H1 (cell line): Measurements from ENCODE around the gene CPA1. TPM values are rescaled to one million over a fixed set of nuclear protein-coding genes. Genes with fewer than 3 reads are reported as not detected.

ENCODE experiments used
- CHD7 ChIP-seq: fragments of 300-600 bp; sonication (generic); IDR thresholded peaks from 2 replicates; pipeline ENCODE4 v1.7.1; 2012; ENCODE audit warnings: low read length, moderate library complexity, mild to moderate bottlenecking, inconsistent platforms; ENCODE audit not compliant: insufficient replicate concordance
- GTF2F1 ChIP-seq: IDR thresholded peaks from 2 replicates; pipeline ENCODE4 v1.6.1; 2012; ENCODE audit warnings: low read depth, low read length, improper control_type of control experiment, borderline replicate concordance
- MAX ChIP-seq: IDR thresholded peaks from 2 replicates; pipeline ENCODE4 v1.6.1; 2012; ENCODE audit warnings: inconsistent platforms
- RAD21 ChIP-seq, 2 experiments: IDR thresholded peaks in 1 of 2; conservative IDR thresholded peaks in 1 of 2; 2 replicates each; pipeline ENCODE4 v1.6.1; 2011; ENCODE audit warnings: low read depth in 2 of 2, low read length in 2 of 2, improper control_type of control experiment in 1 of 2, inconsistent platforms in 1 of 2, mild to moderate bottlenecking in 1 of 2, moderate library complexity in 1 of 2
- SP1 ChIP-seq: IDR thresholded peaks from 2 replicates; pipeline ENCODE4 v1.6.1; 2011; ENCODE audit warnings: low read depth, low read length
- SRF ChIP-seq: IDR thresholded peaks from 2 replicates; pipeline ENCODE4 v1.6.1; 2011; ENCODE audit warnings: mild to moderate bottlenecking, low read depth, low read length, moderate library complexity
- USF2 ChIP-seq: IDR thresholded peaks from 2 replicates; pipeline ENCODE4 v1.6.1; 2011; ENCODE audit warnings: low read length, improper control_type of control experiment
- polyA plus RNA-seq, 7 experiments: library from polyadenylated mRNA; depleted of rRNA in 3 of 7; stranded (reverse) in 5 of 7; unstranded in 2 of 7; fragments of >200 nt in 5 of 7; fragments of 200-250 nt in 2 of 7; gene quantifications; 1 replicate in 5 of 7; 2 replicates in 1 of 7; 4 replicates in 1 of 7; pipeline versions ENCODE4 v1.2.1 to v1.2.3, GENCODE V29; 2011 to 2013; ENCODE audit warnings: missing spikeins in 2 of 7, mixed read lengths in 2 of 7
- total RNA-seq: library from RNA; stranded (reverse); fragmentation: NEBNext Ultra II Directional; extraction: Animal tissue kit (Norgen Biotek cat#: 25700); gene quantifications from 2 replicates; pipeline ENCODE4 v1.2.1, GENCODE V29; 2021

The CPA1 gene
- total and polyA plus RNA-seq, 2 of the 8 experiments (the other 6 are each of a cell fraction or from before 2014, with no cell fraction given): not detected

- no peak for TF ChIP-seq CHD7
- 0 out of 2 replicates have a peak, but pooled peaks have one; percentile 36 for TF ChIP-seq SP1
- TF ChIP-seq GTF2F1: no peak
- no peak for TF ChIP-seq RAD21 (IDR thresholded peaks at IDR 0.05 in 1 of 2, conservative IDR thresholded peaks at IDR 0.05 in 1 of 2; ENCODE audit: low read depth in 2 of 2, low read length in 2 of 2)
- TF ChIP-seq MAX: 0 out of 2 replicates have a peak, but pooled peaks have one; percentile 13
- TF ChIP-seq USF2: no peak
- peak; percentile 91 for TF ChIP-seq SRF
These were observed 14.5 kb upstream of the CPA1 start (continued) for GRCh38 chr7:130365511-130366441.
